Vagina (tissue), 2 donors: Measurements from ENCODE around the gene NDUFA11. TPM values are rescaled to one million over a fixed set of nuclear protein-coding genes. Genes with fewer than 3 reads are reported as not detected.

Experiments used
- DNase-seq, 2 donors: peaks; one replicate each; pipeline ENCODE4 v3.0.0-alpha.2; 2017; ENCODE audit errors: extremely low spot score in 2 of 2
- H3K27ac ChIP-seq: fragments of 200-600 bp; sonication (generic); one replicate; pipeline ENCODE4 v1.5.1; 2019
- H3K27me3 ChIP-seq: fragments of 200-600 bp; sonication (generic); one replicate; pipeline ENCODE4 v1.5.1; 2019
- H3K36me3 ChIP-seq, 2 donors: fragments of 200-600 bp; sonication (generic); one replicate each; pipeline ENCODE4 v1.5.1; 2017 to 2019
- H3K4me1 ChIP-seq: fragments of 200-600 bp; sonication (generic); one replicate; pipeline ENCODE4 v1.5.1; 2019
- H3K4me3 ChIP-seq, 2 donors: fragments of 200-600 bp; sonication (generic); 1 replicate in 1 of 2; 2 replicates in 1 of 2; pipeline ENCODE4 v1.5.1; 2016 to 2019
- H3K9me3 ChIP-seq: fragments of 200-600 bp; sonication (generic); one replicate; pipeline ENCODE4 v1.5.1; 2019
- CTCF ChIP-seq, 3 experiments: fragments of 450-650 bp in 2 of 3; fragments of 200-600 bp in 1 of 3; sonication (generic) in 1 of 3; IDR thresholded peaks; one replicate each; pipeline ENCODE4 v1.5.1; 2017 to 2019; ENCODE audit warnings: antibody characterized with exemption in 3 of 3, mild to moderate bottlenecking in 2 of 3, moderate library complexity in 2 of 3
- POLR2A ChIP-seq, 2 donors: fragments of 450-650 bp; IDR thresholded peaks; one replicate each; pipeline ENCODE4 v1.6.1; 2017; ENCODE audit warnings: antibody characterized with exemption in 2 of 2, mild to moderate bottlenecking in 2 of 2, moderate library complexity in 2 of 2
- POLR2AphosphoS5 ChIP-seq, 2 donors: sonication (generic); formaldehyde crosslinking; IDR thresholded peaks; one replicate each; pipeline ENCODE4 v1.9.0; 2017; ENCODE audit warnings: antibody characterized with exemption in 2 of 2, mild to moderate bottlenecking in 2 of 2, low read depth in 1 of 2; ENCODE audit not compliant: insufficient read depth in 1 of 2
- intact Hi-C: fragments of 100-400 bp; cut with DNase I; formaldehyde crosslinking; loops from one replicate; pipeline ENCODE4 v1.15.1; 2023
- total RNA-seq: library from RNA; depleted of rRNA; stranded (reverse); fragments of >200 nt; gene quantifications from one replicate; pipeline ENCODE4 v1.2.3, GENCODE V29; 2016

The NDUFA11 gene
- total RNA-seq, 1 donor from 2014 or later, result 318 TPM

- no peak for TF ChIP-seq POLR2A (IDR thresholded peaks at IDR 0.05)
- peak in 1 of 2 donors; percentile 30 for TF ChIP-seq POLR2AphosphoS5 (IDR thresholded peaks at IDR 0.05; ENCODE audit: insufficient read depth in 1 of 2, low read depth in 1 of 2)
- no peak for DNase-seq
- Histone ChIP-seq H3K27me3 (no peaks in the 10 kb centered on the region), H3K27ac (peak overlapping the region; percentile 67), H3K4me1 (peaks cover 32% of the 10 kb centered on the region), H3K9me3 (no peaks in the 10 kb centered on the region), H3K4me3 (no peak overlapping the region), H3K36me3 (peaks cover 0 to 28% of the 10 kb centered on the region in 2 donors)
- intact Hi-C loops, result no loop called here
Observed at GRCh38 chr19:5935473-5936291, 32.1 kb upstream of the NDUFA11 start.

GRCh38 chr19:5934774-5935472 lies 31.3 kb upstream of the NDUFA11 start:
- Histone ChIP-seq H3K9me3 (no peaks in the 10 kb centered on the region), H3K4me1 (peaks cover 32% of the 10 kb centered on the region), H3K4me3 (no peak overlapping the region), H3K36me3 (peaks cover 0 to 31% of the 10 kb centered on the region in 2 donors), H3K27ac (peak overlapping the region; percentile 67), H3K27me3 (no peaks in the 10 kb centered on the region)
- DNase-seq, result peak in 1 of 2 donors; percentile 95
- TF ChIP-seq POLR2AphosphoS5 (IDR thresholded peaks at IDR 0.05; ENCODE audit: insufficient read depth in 1 of 2, low read depth in 1 of 2), result peak; percentile 38 to 74
- TF ChIP-seq CTCF (IDR thresholded peaks at IDR 0.05), result no peak
- intact Hi-C loops, result no loop called here

GRCh38 chr19:5934069-5934401 lies 30.4 kb upstream of the NDUFA11 start:
- Histone ChIP-seq H3K27me3 (no peaks in the 10 kb centered on the region), H3K36me3 (peaks cover 0 to 40% of the 10 kb centered on the region in 2 donors), H3K4me1 (peaks cover 32% of the 10 kb centered on the region), H3K4me3 (no peak overlapping the region), H3K27ac (peak overlapping the region; percentile 67), H3K9me3 (no peaks in the 10 kb centered on the region)
- TF ChIP-seq POLR2AphosphoS5 (IDR thresholded peaks at IDR 0.05; ENCODE audit: insufficient read depth in 1 of 2, low read depth in 1 of 2) (no peak), POLR2A (IDR thresholded peaks at IDR 0.05) (no peak), CTCF (IDR thresholded peaks at IDR 0.05) (no peak)
- intact Hi-C loops, result no loop called here
- DNase-seq, result no peak

- Histone ChIP-seq H3K4me1 (peaks cover 32% of the 10 kb centered on the region), H3K27ac (peak overlapping the region; percentile 67), H3K36me3 (peaks cover 0 to 45% of the 10 kb centered on the region in 2 donors)
Observed at GRCh38 chr19:5933391-5934068, 29.9 kb upstream of the NDUFA11 start.

More at GRCh38 chr19:5933391-5934068, 29.9 kb upstream of the NDUFA11 start:
- Histone ChIP-seq H3K9me3 (no peaks in the 10 kb centered on the region), H3K4me3 (no peak overlapping the region), H3K27me3 (no peaks in the 10 kb centered on the region)
- TF ChIP-seq POLR2AphosphoS5 (IDR thresholded peaks at IDR 0.05; ENCODE audit: insufficient read depth in 1 of 2, low read depth in 1 of 2) (no peak), POLR2A (IDR thresholded peaks at IDR 0.05) (no peak), CTCF (IDR thresholded peaks at IDR 0.05) (no peak)
- DNase-seq, result no peak
- intact Hi-C loops, result no loop called here
